GM19438 (cell line): ENCODE results near the gene ACAA1.
"Not testable (repeated sequence)": the region's sequence is repeated elsewhere in the genome, so short reads cannot be mapped to it uniquely, and the experiment has no call there.

Source experiments
- ATAC-seq: cut with Tn5 transposase; IDR thresholded peaks from one replicate; pipeline ENCODE4 v1.9.1; 2021; ENCODE audit warnings: low read depth; ENCODE audit not compliant: unreplicated experiment

ACAA1 gene

GRCh38 chr3:38137615-38138348, 855 bp upstream of the ACAA1 start:
- no peak for ATAC-seq

- ATAC-seq, result no peak
Measured at GRCh38 chr3:38136393-38136776, 542 bp downstream of the ACAA1 start.

GRCh38 chr3:38135621-38136277, 1.2 kb downstream of the ACAA1 start:
- not testable (repeated sequence) for ATAC-seq

GRCh38 chr3:38134517-38135143, 2.3 kb downstream of the ACAA1 start:
- not testable (repeated sequence) for ATAC-seq

DNA sequence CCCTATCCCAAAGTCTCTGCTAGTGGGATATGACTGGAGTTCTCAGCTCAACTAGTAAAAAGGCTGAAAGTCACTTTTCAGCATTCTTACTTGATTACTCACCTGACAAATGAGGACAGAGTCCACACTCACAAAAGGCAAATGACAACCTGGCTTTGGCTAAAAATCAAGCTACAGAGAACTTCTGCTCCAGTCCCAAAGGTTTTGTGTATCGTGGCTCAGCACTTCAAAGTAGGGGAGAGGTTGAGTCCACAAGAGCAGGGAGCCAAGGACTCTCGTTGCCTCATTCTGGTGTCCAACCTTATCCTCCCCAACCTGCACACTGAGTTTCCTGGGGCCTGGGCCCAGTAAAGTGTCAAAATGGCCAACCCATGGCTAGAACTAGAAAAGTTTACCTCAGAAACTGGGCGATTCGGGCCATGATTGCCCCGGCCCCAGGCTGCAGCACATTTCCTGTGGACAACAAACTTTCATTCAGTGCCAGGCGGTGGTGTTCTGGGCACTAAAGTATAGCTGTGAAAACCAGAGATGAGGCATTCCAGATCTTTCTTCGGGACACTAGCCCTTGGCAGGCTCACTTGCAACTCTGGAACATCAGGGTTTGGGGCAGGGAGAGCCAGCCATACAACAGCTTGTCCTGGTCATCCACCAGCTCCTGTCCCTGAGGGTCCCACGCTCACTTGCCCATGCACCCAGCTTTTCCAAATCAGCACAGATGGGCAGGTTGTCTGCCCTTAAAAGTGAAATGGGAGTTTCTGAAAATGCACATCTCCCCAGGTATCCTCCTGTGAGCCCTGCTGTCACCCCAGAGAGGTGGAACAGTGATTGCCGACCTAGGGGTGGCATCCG, 3.1 kb downstream of the ACAA1 start:
- ATAC-seq, result no peak

DNA sequence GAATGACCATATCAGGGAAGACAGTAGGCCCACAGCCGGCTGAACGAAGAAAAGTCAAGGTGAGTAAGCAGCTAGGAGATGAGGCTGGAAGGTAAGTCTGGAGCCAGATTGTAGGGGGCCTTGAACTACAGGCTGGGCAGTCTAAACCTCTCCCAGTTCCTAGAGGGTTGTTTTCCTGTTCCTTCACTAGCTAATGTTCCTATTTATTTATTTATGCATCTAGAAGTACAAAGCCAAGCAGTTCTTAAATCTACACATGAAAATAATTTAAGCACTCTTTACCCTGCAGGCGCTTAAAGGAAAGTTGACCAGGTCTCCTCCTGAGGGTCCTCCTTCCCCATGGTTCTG, 3.7 kb downstream of the ACAA1 start:
- ATAC-seq, result no peak

- no peak for ATAC-seq
Measured at GRCh38 chr3:38131621-38132369, 5.1 kb downstream of the ACAA1 start.

DNA sequence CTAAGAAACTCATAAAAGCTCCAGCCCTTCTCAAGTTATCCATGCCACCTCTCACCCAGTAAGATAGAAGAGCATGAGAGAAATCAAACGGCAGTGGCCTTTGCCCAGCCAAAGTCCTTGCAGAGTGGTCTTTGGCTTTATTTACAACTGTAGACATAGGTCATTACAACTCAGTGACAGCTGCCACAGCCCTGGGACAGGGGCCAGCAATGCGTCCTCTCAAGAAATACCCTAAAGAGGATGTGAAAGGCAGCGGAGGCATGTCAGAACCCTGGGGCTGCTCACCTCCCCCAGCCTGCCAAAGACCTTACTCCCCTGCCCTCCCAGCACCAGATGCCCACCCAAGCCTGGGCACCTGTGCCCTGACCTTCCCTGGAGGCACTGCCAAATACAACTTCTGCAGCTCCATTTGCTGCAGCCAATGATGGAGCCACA, 6.3 kb downstream of the ACAA1 start:
- ATAC-seq, result no peak

- ATAC-seq, result no peak
Measured at GRCh38 chr3:38129058-38129457, 7.9 kb downstream of the ACAA1 start.

GRCh38 chr3:38128303-38128655, 8.6 kb downstream of the ACAA1 start:
- no peak for ATAC-seq

- ATAC-seq, result no peak
Measured at GRCh38 chr3:38127611-38128302, 9.2 kb downstream of the ACAA1 start.

GRCh38 chr3:38126121-38126892, 10.6 kb downstream of the ACAA1 start:
- no peak for ATAC-seq

DNA sequence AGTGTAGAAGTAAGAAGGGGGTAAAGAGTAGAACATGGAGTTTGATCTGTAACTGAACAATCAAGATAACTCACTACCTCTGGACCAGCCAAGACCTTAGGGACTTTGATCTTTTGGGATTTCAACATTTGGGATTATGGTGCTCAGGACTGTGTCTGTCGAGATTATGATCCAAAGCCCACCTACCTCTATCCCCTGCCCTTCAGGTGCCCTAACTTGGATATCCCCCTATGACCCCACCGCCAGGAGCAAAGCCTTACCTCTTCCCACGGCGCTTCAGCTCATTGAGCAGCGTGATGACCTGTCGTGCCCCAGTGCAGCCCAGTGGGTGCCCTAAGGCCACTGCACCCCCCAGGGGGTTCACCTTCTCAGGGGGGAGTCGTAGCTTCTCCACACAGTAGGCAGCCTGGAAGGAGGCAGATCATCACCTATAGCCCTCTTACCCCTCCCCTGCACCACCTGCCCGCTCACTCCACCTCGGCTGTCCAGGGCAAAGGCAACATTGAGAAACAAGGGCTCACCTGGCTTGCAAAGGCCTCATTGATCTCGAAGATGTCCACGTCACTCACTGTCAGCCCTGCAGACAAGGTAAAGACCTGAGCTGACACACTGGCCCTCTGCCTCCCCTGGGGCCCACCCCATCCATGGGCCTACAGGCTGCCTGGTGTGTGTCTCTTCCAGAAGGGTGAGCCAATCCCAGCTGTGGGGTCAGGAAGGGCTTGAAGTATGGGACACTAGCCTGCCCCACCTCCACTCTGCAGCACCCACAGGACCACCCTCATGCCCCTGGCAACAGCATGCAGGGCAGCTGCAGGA, 11.4 kb downstream of the ACAA1 start:
- no peak for ATAC-seq

GRCh38 chr3:38124324-38125122, 12.4 kb downstream of the ACAA1 start:
- ATAC-seq, result no peak

- ATAC-seq, result no peak
Measured at GRCh38 chr3:38122712-38123290, 14.1 kb downstream of the ACAA1 start.

DNA sequence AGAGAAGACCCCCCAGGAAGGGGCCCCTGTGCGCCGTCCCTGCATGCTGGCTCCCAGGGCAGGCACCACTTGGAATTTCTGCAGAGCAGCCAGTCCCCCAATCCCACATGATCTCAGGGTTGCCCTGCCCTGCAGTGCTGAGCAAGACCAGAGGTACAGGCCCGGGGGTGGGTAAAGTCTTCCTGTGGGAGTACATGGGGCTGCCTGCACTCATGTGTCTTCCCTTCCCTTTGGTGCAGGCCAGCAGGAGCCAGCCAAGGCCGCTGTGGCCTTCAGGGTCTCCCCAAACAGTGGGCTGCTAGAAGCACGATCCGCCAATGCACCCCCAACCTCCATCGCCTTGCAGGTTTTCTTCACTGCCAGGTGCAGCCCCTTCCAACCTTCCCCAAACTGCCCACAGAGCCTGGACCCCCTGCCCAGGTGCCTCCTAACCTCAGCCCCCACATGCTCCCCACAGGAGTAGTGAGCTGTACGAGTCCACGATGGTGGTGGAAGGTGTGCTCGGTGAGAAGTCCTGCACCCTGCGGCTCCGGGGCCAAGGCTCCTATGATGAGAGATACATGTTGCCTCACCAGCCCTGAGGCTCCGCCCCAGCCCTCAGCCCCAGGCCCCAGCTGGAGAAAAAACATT, 15.0 kb downstream of the ACAA1 start:
- ATAC-seq, result no peak

DNA sequence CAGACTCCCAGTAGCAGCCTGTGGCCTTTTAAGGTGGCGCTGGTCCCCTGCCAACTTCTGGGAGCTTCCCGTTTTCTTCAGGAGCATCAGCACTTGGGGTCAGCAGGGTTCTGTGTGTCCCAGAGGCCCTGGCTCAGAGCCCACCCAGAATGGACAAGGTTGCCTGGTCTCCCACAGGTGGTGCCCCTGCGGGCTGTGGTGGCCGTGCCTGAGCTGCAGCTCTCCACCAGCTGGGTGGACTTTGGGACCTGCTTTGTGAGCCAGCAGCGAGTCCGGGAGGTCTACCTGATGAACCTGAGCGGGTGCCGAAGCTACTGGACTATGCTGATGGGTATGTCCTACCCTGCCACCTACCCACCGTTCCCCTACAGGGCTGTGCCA, 15.5 kb downstream of the ACAA1 start:
- ATAC-seq, result no peak
